ENCODE measurements around the gene ATAD3B. TPM values are rescaled to one million over a fixed set of nuclear protein-coding genes. Genes with fewer than 3 reads are reported as not detected.

The ATAD3B gene
- total RNA-seq, 1 donor from 2014 or later = 31.4 TPM

DNA sequence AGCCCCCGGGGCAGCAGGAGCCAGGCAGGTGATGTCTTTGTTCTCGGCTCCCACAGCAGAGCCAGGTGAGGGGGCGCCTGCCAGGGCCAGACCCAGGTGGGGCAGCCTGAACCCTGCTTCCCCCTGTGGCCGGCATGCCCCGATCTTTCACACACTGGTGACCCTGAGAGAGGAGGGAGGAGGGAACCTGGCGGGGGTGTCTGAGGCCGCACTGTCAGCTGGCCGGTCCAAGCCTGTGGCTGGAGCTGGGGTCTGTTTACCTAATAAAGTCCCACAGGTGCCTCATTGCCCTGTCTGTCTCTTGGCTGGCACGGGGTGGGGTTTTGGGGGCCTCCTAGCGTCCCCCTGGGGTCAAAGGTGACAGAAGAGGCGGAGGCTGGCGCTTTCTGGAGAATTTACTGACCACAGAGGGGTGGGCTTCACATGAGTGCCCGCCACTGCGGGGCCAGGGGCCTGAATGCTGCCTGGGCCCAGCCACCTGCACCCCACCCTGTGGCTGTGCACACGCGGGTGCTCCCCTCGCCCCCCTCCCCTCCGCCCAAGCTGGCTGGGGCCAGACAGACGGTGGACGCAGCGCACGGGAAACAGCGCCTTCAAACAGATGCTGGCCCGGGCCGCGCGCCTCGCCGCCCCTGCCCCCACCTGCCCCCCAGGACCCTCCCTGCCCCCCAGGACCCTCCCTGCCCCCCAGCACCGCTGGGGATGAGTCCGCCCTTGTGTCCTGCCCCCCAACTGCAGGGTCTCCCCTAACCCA is 63.0 kb downstream of the ATAD3B start:
- TF ChIP-seq, protein P1, sequence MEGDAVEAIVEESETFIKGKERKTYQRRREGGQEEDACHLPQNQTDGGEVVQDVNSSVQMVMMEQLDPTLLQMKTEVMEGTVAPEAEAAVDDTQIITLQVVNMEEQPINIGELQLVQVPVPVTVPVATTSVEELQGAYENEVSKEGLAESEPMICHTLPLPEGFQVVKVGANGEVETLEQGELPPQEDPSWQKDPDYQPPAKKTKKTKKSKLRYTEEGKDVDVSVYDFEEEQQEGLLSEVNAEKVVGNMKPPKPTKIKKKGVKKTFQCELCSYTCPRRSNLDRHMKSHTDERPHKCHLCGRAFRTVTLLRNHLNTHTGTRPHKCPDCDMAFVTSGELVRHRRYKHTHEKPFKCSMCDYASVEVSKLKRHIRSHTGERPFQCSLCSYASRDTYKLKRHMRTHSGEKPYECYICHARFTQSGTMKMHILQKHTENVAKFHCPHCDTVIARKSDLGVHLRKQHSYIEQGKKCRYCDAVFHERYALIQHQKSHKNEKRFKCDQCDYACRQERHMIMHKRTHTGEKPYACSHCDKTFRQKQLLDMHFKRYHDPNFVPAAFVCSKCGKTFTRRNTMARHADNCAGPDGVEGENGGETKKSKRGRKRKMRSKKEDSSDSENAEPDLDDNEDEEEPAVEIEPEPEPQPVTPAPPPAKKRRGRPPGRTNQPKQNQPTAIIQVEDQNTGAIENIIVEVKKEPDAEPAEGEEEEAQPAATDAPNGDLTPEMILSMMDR (IDR thresholded peaks at IDR 0.05; ENCODE audit: insufficient read depth, low read length, poor library complexity, severe bottlenecking) = no peak
- H3K36me3 ChIP-seq (ENCODE audit: control insufficient read depth, insufficient read depth, low read length) = peaks cover 2% of the 10 kb centered on the region
- no peak overlapping the region for H3K4me3 ChIP-seq (ENCODE audit: low read depth, low read length)
- no peak for DNase-seq (ENCODE audit: low read depth)
- no peaks in the 10 kb centered on the region for H3K27me3 ChIP-seq (ENCODE audit: control insufficient read depth, insufficient read depth, low read length)

GRCh38 chr1:1535201-1536018 is 63.8 kb downstream of the ATAD3B start:
- DNase-seq (ENCODE audit: low read depth) = no peak
- TF ChIP-seq, protein P1 (IDR thresholded peaks at IDR 0.05; ENCODE audit: insufficient read depth, low read length, poor library complexity, severe bottlenecking) = no peak
- Histone ChIP-seq H3K27me3 (ENCODE audit: control insufficient read depth, insufficient read depth, low read length) (no peaks in the 10 kb centered on the region), H3K4me3 (ENCODE audit: low read depth, low read length) (no peak overlapping the region), H3K36me3 (ENCODE audit: control insufficient read depth, insufficient read depth, low read length) (no peaks in the 10 kb centered on the region)

DNA sequence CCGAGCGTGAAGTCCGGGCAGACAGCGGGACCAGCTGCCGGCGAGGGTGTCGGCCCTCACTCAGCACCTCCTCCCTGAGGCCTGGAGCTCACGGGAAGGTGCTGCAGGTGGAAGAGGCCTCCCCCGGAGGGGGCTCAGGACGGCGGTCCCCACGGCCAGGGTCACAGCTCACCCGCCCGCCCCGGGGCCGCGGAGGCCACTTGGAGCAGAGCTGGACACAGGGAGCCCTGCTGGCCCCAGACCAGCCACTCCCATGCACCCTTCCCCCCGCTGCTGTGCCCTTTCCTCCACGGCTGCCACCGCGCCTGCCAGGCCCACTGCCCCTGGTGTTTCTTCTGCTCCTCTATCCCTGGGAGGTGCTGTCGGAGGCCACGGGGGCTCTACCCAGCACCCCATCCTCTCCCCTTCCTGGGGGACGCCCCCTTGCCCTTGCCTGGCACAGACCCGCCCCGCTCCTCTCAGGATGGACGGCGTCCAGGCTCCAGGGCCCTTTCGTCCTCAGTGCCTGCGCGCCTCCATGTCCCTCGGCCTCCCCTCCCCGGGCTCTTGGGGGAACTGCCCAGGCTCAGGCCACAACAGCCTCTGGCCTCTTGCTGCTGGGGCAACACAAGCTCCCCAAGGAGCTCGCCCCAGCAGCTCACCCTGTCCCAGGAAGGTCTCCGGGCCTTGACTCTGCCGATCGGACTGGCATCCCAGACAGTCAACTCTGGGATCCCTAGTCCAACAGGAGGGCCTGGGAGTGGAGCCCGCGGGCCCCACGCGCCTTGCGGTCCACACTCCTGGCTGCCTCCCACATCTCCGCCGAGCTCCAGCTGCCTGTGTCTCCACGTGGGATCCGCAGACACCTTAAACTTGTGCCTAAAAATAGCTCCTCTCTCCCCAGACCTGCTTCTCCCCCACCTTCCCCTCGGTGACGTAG is 64.7 kb downstream of the ATAD3B start:
- TF ChIP-seq, protein P1 (IDR thresholded peaks at IDR 0.05; ENCODE audit: insufficient read depth, low read length, poor library complexity, severe bottlenecking) = no peak
- H3K27me3 ChIP-seq (ENCODE audit: control insufficient read depth, insufficient read depth, low read length) = no peaks in the 10 kb centered on the region
- H3K4me3 ChIP-seq (ENCODE audit: low read depth, low read length) = no peak overlapping the region
- no peaks in the 10 kb centered on the region for H3K36me3 ChIP-seq (ENCODE audit: control insufficient read depth, insufficient read depth, low read length)
- no peak for DNase-seq (ENCODE audit: low read depth)

DNA sequence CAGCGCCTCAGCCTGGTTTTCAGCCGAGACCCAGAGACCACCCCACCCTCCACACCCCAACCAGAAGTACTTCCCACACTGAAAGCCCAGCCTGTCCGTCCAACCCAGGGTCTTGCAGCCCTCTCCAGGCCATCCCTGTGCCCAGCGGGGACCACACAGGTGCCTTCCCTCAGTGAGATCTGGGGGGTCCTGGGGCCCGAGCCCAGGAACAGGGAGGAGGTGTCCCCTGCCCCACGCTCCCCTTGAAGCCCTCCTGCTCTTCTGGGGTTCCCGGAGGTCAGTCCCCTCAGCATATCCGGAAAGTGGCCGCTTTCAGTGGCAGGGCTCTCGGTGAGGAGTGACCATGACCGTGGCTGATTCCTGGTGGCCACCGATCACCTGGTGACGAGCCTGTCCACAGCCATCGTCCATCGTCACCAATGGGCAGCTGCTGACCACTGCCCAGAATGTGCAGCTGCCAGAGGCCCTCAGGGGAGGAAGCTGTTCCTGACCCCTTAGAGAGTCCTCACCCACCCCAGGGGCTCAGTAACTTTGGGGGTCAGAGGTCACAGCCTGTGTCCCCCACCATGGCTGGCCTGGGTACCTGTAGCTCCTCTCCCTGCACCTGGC is 65.5 kb downstream of the ATAD3B start:
- DNase-seq (ENCODE audit: low read depth) = no peak
- TF ChIP-seq, protein P1 (IDR thresholded peaks at IDR 0.05; ENCODE audit: insufficient read depth, low read length, poor library complexity, severe bottlenecking) = no peak
- H3K36me3 ChIP-seq (ENCODE audit: control insufficient read depth, insufficient read depth, low read length) = no peaks in the 10 kb centered on the region
- H3K27me3 ChIP-seq (ENCODE audit: control insufficient read depth, insufficient read depth, low read length) = no peaks in the 10 kb centered on the region
- no peak overlapping the region for H3K4me3 ChIP-seq (ENCODE audit: low read depth, low read length)

- no peak for DNase-seq (ENCODE audit: low read depth)
- Histone ChIP-seq H3K36me3 (ENCODE audit: control insufficient read depth, insufficient read depth, low read length) (no peaks in the 10 kb centered on the region), H3K27me3 (ENCODE audit: control insufficient read depth, insufficient read depth, low read length) (no peaks in the 10 kb centered on the region), H3K4me3 (ENCODE audit: low read depth, low read length) (no peak overlapping the region)
- TF ChIP-seq, protein P1 (IDR thresholded peaks at IDR 0.05; ENCODE audit: insufficient read depth, low read length, poor library complexity, severe bottlenecking) = no peak
These were observed 66.2 kb downstream of the ATAD3B start for GRCh38 chr1:1537626-1538250.

All from kidney epithelial cell (primary cell).